NCI-H774 (cell line): Measurements from ENCODE around the gene SH2B3.
"Not testable (repeated sequence)": the region's sequence is repeated elsewhere in the genome, so short reads cannot be mapped to it uniquely, and the experiment has no call there.

Experiments
- DNase-seq: peaks from one replicate; lab custom pipeline; 2025; lab: John Stamatoyannopoulos, UW

The SH2B3 gene

GRCh38 chr12:111462210-111462769 lies 56.6 kb downstream of the SH2B3 start:
- DNase-seq: no peak

GRCh38 chr12:111467092-111467856 lies 61.6 kb downstream of the SH2B3 start:
- peak; percentile 44 for DNase-seq

- DNase-seq: no peak
Measured at GRCh38 chr12:111467857-111468241, 62.1 kb downstream of the SH2B3 start.

GRCh38 chr12:111469401-111469800 lies 63.7 kb downstream of the SH2B3 start:
- no peak for DNase-seq

GRCh38 chr12:111471236-111471635 lies 65.5 kb downstream of the SH2B3 start:
- no peak for DNase-seq

GRCh38 chr12:111482462-111482861 lies 76.7 kb downstream of the SH2B3 start:
- no peak for DNase-seq

- DNase-seq: no peak
Measured at GRCh38 chr12:111488271-111488670, 82.5 kb downstream of the SH2B3 start.

- no peak for DNase-seq
Measured at GRCh38 chr12:111488798-111489197, 83.1 kb downstream of the SH2B3 start.

GRCh38 chr12:111492979-111493378 lies 87.3 kb downstream of the SH2B3 start:
- DNase-seq: not testable (repeated sequence)

GRCh38 chr12:111494676-111495075 lies 89.0 kb downstream of the SH2B3 start:
- DNase-seq: no peak
